K562 (cell line): ENCODE results near the gene CACNA1C. TPM values are rescaled to one million over a fixed set of nuclear protein-coding genes. Genes with fewer than 3 reads are reported as not detected.

Source experiments
- ATAC-seq: fragments of 200-7000 bp; cut with Tn5 transposase; 3 replicates; pipeline ENCODE4 v1.9.1; 2020; ENCODE audit warnings: moderate library complexity
- BruUV-seq: library from RNA; stranded (reverse); fragments of 400-500 nt; replicated peaks from 2 replicates; lab custom pipeline; 2021; lab: Mats Ljungman, UMichigan
- CTCF ChIA-PET: fragments of 300-600 bp; formaldehyde crosslinking; extraction: SDS; loops from one replicate; lab custom pipeline; 2021; ENCODE audit warnings: low intra/inter-chr PET ratio; lab: Yijun Ruan, JAX
- POLR2A ChIA-PET: fragments of 300-600, 350-650 bp; sonication (Branson Sonifier 250); formaldehyde crosslinking; extraction: SDS; loops from one replicate; lab custom pipeline; 2021; ENCODE audit warnings: antibody characterized with exemption, inconsistent platforms; lab: Yijun Ruan, JAX
- DNase-seq, 4 experiments: peaks; one replicate each; pipeline versions ENCODE4 v3.0.0 to v3.0.0-alpha.2; 2011 to 2018; ENCODE audit warnings: low spot score in 3 of 4, mixed read lengths in 3 of 4; ENCODE audit errors: extremely low read depth in 1 of 4
- FAIRE-seq: peaks from 2 replicates; lab custom pipeline; 2011; peaks lifted over from hg19 to GRCh38; lab: Jason Lieb, UNC
- H2AFZ ChIP-seq: 2 replicates; pipeline ENCODE4 v1.6.0; 2011; ENCODE audit warnings: low read depth, low read length, control low read depth, inconsistent platforms
- H3K27ac ChIP-seq: fragments of 200-600 bp; 3 replicates; pipeline ENCODE4 v1.8.0; 2011; ENCODE audit warnings: low read depth, mild to moderate bottlenecking, control low read depth, inconsistent platforms, low read length, moderate library complexity, mixed read lengths; ENCODE audit errors: extremely low read depth
- H3K27me3 ChIP-seq, 2 experiments: fragments of 300-600 bp in 1 of 2; 2 replicates in 1 of 2; 3 replicates in 1 of 2; pipeline versions ENCODE4 v1.6.0 to v1.8.0; 2011; ENCODE audit warnings: inconsistent platforms in 2 of 2, low read length in 2 of 2, mild to moderate bottlenecking in 1 of 2, mixed read lengths in 1 of 2, moderate library complexity in 1 of 2; ENCODE audit not compliant: control insufficient read depth in 2 of 2, insufficient read depth in 2 of 2
- H3K36me3 ChIP-seq: fragments of 300-600 bp; 3 replicates; pipeline ENCODE4 v1.8.0; 2011; ENCODE audit warnings: mild to moderate bottlenecking, low read length, inconsistent platforms; ENCODE audit not compliant: control insufficient read depth, insufficient read depth
- H3K4me1 ChIP-seq, 2 experiments: fragments of 200-600 bp in 1 of 2; replicated peaks in 1 of 2; 2 replicates in 1 of 2; 3 replicates in 1 of 2; pipeline versions ENCODE4 v1.5.1 to v1.8.0; 2011; ENCODE audit warnings: inconsistent platforms in 2 of 2, low read length in 2 of 2, mild to moderate bottlenecking in 1 of 2, mixed read lengths in 1 of 2, moderate library complexity in 1 of 2; ENCODE audit not compliant: control insufficient read depth in 2 of 2, insufficient read depth in 2 of 2
- H3K4me2 ChIP-seq: 2 replicates; pipeline ENCODE4 v1.6.1; 2011; ENCODE audit warnings: low read length, control low read depth, inconsistent platforms, mixed read lengths; ENCODE audit not compliant: insufficient read depth
- H3K4me3 ChIP-seq: fragments of 200-600 bp; sonication (generic), shearing (Covaris generic); 2 replicates; pipeline ENCODE4 v1.5.1; 2016; ENCODE audit warnings: control low read depth, inconsistent platforms
- H3K79me2 ChIP-seq: fragments of 200-600 bp; 3 replicates; pipeline ENCODE4 v1.8.0; 2011; ENCODE audit warnings: low read length, inconsistent platforms; ENCODE audit not compliant: control insufficient read depth, insufficient read depth
- H3K9ac ChIP-seq, 2 experiments: 2 replicates each; pipeline versions ENCODE4 v1.6.0 to v1.6.1; 2011; ENCODE audit warnings: low read depth in 2 of 2, low read length in 2 of 2, control low read depth in 1 of 2, inconsistent platforms in 1 of 2, mild to moderate bottlenecking in 1 of 2, mixed read lengths in 1 of 2; ENCODE audit not compliant: insufficient read depth in 1 of 2
- H3K9me1 ChIP-seq: one replicate; pipeline ENCODE4 v1.6.0; 2011; ENCODE audit warnings: inconsistent platforms, mild to moderate bottlenecking, low read length, moderate library complexity; ENCODE audit not compliant: control insufficient read depth, insufficient read depth
- H3K9me3 ChIP-seq: replicated peaks from 2 replicates; pipeline ENCODE4 v1.5.1; 2011; ENCODE audit warnings: low read depth, low read length, inconsistent platforms; ENCODE audit not compliant: control insufficient read depth, insufficient read depth
- H4K20me1 ChIP-seq: replicated peaks from 2 replicates; pipeline ENCODE4 v1.6.1; 2011; ENCODE audit warnings: low read length, inconsistent platforms, mixed read lengths; ENCODE audit not compliant: control insufficient read depth, insufficient read depth
- BACH1 ChIP-seq: fragments of 200-800 bp; sonication (Bioruptor generic); IDR thresholded peaks from 2 replicates; pipeline ENCODE4 v1.6.1; 2016; ENCODE audit warnings: missing genetic modification characterization, missing compliant biosample characterization
- KDM1A ChIP-seq, 2 experiments: fragments of 450-650 bp; IDR thresholded peaks; 2 replicates each; pipeline ENCODE4 v1.6.1; 2016; ENCODE audit warnings: mild to moderate bottlenecking in 2 of 2
- SRF ChIP-seq, 2 experiments: fragments of 250-450, 450-650 bp in 1 of 2; sonication (Bioruptor Pico) in 1 of 2; sonication (generic) in 1 of 2; formaldehyde crosslinking; IDR thresholded peaks; 2 replicates each; pipeline versions ENCODE4 v1.5.0 to v1.5.1; 2020 to 2022; ENCODE audit warnings: mild to moderate bottlenecking in 1 of 2, missing genetic modification reagents in 1 of 2
- TEAD4 ChIP-seq, 2 experiments: sonication (generic) in 1 of 2; formaldehyde crosslinking in 1 of 2; IDR thresholded peaks; 2 replicates each; pipeline versions ENCODE4 v1.6.1 to v1.8.0; 2012 to 2022; ENCODE audit warnings: borderline replicate concordance in 1 of 2, inconsistent platforms in 1 of 2, low read length in 1 of 2, mild to moderate bottlenecking in 1 of 2, missing genetic modification reagents in 1 of 2
- YY1 ChIP-seq, 3 experiments: IDR thresholded peaks; 2 replicates each; pipeline ENCODE4 v1.6.1; 2011; ENCODE audit warnings: low read length in 2 of 3, mild to moderate bottlenecking in 2 of 3, moderate library complexity in 2 of 3, borderline replicate concordance in 1 of 3, control low read depth in 1 of 3, low read depth in 1 of 3; ENCODE audit not compliant: insufficient read depth in 3 of 3, insufficient replicate concordance in 2 of 3, control insufficient read depth in 1 of 3, insufficient read length in 1 of 3; ENCODE audit errors: extremely low read depth in 1 of 3
- ZNF583 ChIP-seq: fragments of 250-450 bp; sonication (Bioruptor Pico); IDR thresholded peaks from 2 replicates; pipeline ENCODE4 v1.4.0; 2020
- WGBS: fragments of 100-300 bp; shearing (Covaris generic); methylation state at CpG from one replicate; pipeline ENCODE4 v1.1.6; 2016; ENCODE audit warnings: low coverage, mixed read lengths; ENCODE audit not compliant: insufficient coverage; ENCODE audit errors: missing lambda C conversion rate; 5-methylcytosine and 5-hydroxymethylcytosine counted together
- in situ Hi-C: fragments of 300-500 bp; cut with MboI; formaldehyde crosslinking; loops from 4 replicates; pipeline ENCODE4 v1.15.0; 2018; ENCODE audit warnings: inconsistent platforms, mixed read lengths
- intact Hi-C: fragments of 100-400 bp; cut with micrococcal nuclease; formaldehyde crosslinking; loops from 2 replicates; pipeline ENCODE4 v1.14.2; 2022
- polyA plus RNA-seq, 8 experiments: library from polyadenylated mRNA; depleted of rRNA in 4 of 8; stranded (reverse) in 5 of 8; unstranded in 3 of 8; fragments of >200 nt; fragmentation: Nextera tagmentation in 2 of 8; fragmentation: Illumina TruSeq in 1 of 8; extraction: Ambion mirVana in 2 of 8; extraction: Trizol in 1 of 8; gene quantifications; 2 replicates each; pipeline versions ENCODE4 v1.2.1 to v1.2.3, GENCODE V29; 2011 to 2014; ENCODE audit warnings: inconsistent platforms in 1 of 8, missing spikeins in 1 of 8
- total RNA-seq, 7 experiments: library from RNA; depleted of rRNA in 6 of 7; stranded (reverse); fragments of >200 nt in 6 of 7; fragmentation: Illumina TruSeq in 2 of 7; extraction: Trizol in 2 of 7; gene quantifications; 2 replicates each; pipeline versions ENCODE4 v1.2.1 to v1.2.3, GENCODE V29; 2011 to 2021; ENCODE audit warnings: low replicate concordance in 1 of 7
- TF ChIP-seq, protein P1 (sequence below): fragments of 250-450 bp; sonication (Bioruptor Pico); IDR thresholded peaks from 2 replicates; pipeline ENCODE4 v1.5.0; 2020; ENCODE audit warnings: mild to moderate bottlenecking

CACNA1C gene
- total and polyA plus RNA-seq, 9 of the 15 experiments (the other 6 are each of a cell fraction or from before 2014, with no cell fraction given): not detected

DNA sequence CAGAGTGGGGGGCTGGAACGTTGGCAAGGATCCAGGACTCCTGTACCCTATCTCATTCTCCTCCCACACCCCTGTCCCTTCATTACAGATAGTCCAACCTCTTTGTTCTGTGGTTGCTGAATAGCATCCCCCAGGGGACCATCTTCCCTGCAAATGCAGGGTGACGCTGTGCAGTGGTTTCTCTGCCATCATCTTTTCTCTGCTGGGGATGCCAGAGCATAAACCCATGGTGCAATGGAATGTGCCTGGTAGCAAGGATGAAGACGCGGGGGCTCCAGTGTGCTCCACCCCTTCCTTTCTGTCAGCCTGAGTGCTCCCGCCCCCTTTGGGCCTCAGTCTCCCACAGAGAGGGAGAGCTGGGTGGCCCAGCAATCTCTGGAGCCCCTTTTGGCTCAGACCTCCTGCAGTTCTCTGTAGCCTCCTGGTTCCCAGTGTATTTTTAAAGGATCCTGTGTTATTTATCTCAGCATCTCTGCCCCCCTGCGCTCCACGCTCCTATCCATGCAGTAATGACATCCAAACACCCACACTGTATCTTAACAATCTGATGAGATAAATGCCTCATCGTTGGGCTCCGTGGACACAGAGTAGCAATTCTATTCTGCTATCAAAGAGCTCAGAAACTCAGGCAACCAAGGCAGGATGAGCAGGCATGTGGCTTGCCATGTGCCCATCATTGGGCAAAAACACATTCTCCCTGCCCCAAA lies 212.8 kb downstream of the CACNA1C start:
- 1% methylated on average over 9 of the region's 9 CpGs for WGBS
- in situ Hi-C loops: no loop called here
- Histone ChIP-seq H3K4me1 (no peaks in the 10 kb centered on the region), H2AFZ (no peak overlapping the region), H3K9me3 (no peaks in the 10 kb centered on the region), H3K4me3 (no peak overlapping the region), H3K4me2 (no peak overlapping the region), H4K20me1 (no peaks in the 10 kb centered on the region), H3K9me1 (no peaks in the 10 kb centered on the region), H3K36me3 (no peaks in the 10 kb centered on the region), H3K9ac (no peak overlapping the region), H3K27ac (no peak overlapping the region), H3K79me2 (no peaks in the 10 kb centered on the region), H3K27me3 (peaks cover 0 to 3% of the 10 kb centered on the region in 2 experiments; a peak in 1 of 5 replicates)
- intact Hi-C loops: no loop called here
- FAIRE-seq (no peak), DNase-seq (no peak), ATAC-seq (no peak)
- POLR2A ChIA-PET: no interaction called here
- no TSS peak for BruUV-seq
- CTCF ChIA-PET: no interaction called here
- no peak for TF ChIP-seq YY1 (IDR thresholded peaks at IDR 0.05; ENCODE audit: borderline replicate concordance in 1 of 3, control insufficient read depth in 1 of 3, extremely low read depth in 1 of 3, insufficient read depth in 3 of 3, insufficient read length in 1 of 3, insufficient replicate concordance in 2 of 3, low read depth in 1 of 3, low read length in 2 of 3)
- TF ChIP-seq TEAD4 (IDR thresholded peaks at IDR 0.05; ENCODE audit: low read length): no peak
- TF ChIP-seq TEAD4 (CRISPR knock-in tag; IDR thresholded peaks at IDR 0.05; ENCODE audit: borderline replicate concordance): no peak
- TF ChIP-seq ZNF583 (CRISPR knock-in tag): no peak
- TF ChIP-seq, protein P1, sequence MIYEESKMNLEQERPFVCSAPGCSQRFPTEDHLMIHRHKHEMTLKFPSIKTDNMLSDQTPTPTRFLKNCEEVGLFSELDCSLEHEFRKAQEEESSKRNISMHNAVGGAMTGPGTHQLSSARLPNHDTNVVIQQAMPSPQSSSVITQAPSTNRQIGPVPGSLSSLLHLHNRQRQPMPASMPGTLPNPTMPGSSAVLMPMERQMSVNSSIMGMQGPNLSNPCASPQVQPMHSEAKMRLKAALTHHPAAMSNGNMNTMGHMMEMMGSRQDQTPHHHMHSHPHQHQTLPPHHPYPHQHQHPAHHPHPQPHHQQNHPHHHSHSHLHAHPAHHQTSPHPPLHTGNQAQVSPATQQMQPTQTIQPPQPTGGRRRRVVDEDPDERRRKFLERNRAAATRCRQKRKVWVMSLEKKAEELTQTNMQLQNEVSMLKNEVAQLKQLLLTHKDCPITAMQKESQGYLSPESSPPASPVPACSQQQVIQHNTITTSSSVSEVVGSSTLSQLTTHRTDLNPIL (CRISPR knock-in tag): no peak
- no peak for TF ChIP-seq BACH1 (tag)
- no peak for TF ChIP-seq SRF (CRISPR knock-in tag; IDR thresholded peaks at IDR 0.05)
- TF ChIP-seq KDM1A (IDR thresholded peaks at IDR 0.05): no peak
